NCI-H82 treated with DMSO at 0.1 percent for 48 hours (cell line): ENCODE data around the gene PSMD13.
"Not testable (repeated sequence)": the region's sequence is repeated elsewhere in the genome, so short reads cannot be mapped to it uniquely, and the experiment has no call there.

ENCODE experiments used
- DNase-seq: peaks from one replicate; lab custom pipeline; 2025; ENCODE audit not compliant: unreplicated experiment; lab: John Stamatoyannopoulos, UW

PSMD13 gene

DNA sequence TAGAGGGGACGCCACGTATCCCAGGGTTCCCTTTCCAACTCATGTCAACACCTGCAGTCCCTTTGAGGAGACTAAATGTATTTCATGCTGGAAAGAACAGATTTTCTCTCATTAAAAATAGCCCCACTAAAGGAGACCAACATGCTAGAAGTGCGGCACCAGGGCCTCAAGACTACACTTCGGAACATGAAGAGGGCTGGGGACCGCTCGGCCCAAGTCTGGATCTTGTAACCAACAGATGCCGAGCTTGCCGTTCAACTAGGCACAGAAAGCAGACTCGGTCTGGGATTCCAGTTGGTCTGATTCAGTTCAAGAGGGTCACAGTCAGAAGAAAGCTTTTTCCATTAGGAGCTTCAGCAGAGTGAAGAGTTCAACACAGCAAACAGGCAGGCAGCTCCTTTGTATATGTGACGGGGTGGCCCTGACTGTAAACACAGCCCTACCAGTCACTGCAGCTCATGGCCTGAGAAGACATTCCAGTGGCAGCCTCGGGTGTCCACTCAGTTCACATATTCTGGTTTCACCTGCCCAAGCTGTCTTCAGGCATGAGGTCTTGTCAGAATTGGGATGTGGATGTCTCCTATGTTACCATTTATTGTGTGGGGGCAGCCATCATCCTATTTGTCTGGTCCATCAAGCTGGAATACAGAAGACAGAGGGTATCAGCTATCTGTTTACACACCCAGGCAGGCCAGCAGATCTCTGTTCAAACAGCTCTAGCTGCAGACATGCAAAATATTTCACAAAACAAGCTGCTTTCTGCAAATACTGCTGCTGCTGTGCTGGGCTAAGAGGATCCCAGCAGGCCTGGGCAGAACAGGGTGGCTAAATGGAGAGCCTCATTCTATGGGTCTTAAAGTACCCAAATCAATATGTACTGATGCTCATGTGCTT lies 20.4 kb upstream of the PSMD13 start:
- DNase-seq: no peak

DNA sequence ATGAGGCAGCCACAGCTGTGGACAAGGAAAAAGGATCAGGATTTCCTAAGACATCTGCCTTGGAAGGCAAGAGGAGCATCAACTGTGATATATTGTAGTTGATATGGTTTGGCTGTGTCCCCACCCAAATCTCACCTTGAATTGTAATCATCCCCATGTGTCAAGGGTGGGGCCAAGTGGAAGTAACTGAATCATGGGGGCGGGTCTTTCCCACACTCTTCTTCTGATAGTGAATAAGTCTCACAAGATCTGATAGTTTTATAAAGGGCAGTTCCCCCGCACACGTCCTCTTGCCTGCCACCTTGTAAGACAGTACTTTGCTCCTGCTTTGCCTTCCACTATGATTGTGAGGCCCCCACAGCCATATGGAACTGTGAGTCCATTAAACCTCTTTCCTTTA lies 19.1 kb upstream of the PSMD13 start:
- no peak for DNase-seq

DNA sequence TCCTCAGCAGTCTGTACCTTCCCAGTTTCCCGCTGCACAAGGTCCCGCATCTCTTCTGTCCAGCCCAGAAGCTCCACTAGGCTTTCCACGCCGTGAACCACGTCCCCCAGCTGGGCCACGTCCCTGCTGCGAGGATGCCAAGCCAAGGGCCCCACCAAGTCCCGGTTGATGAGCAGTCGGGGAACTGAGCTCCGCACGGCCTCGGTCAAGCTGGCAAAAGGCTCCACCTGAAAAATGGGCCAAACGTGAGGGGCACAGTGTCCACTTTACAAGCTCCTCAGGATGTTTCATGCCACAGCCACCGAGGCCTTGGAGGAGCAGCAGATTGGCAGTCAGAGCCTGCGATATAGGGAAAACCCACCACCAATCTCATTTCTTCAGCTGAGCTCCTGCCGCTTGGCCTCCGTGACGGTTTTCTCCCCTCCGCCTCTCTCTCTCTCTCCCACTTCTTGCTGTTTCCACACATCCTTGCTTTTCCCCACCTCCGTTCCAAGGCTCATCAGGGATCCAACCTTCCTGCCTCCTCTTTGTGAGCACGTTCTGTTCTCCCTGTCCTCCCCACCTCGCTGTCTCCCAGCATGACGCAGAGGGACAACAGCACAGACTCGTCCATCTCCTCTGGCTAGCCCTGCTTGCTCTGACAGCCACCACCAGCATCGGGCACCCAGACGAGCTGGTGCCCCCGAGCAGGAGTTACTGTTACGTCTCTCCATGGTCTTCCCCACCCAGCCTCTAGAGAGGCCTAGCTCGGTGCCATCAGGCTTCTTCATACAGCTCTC lies 17.8 kb upstream of the PSMD13 start:
- DNase-seq: no peak

DNA sequence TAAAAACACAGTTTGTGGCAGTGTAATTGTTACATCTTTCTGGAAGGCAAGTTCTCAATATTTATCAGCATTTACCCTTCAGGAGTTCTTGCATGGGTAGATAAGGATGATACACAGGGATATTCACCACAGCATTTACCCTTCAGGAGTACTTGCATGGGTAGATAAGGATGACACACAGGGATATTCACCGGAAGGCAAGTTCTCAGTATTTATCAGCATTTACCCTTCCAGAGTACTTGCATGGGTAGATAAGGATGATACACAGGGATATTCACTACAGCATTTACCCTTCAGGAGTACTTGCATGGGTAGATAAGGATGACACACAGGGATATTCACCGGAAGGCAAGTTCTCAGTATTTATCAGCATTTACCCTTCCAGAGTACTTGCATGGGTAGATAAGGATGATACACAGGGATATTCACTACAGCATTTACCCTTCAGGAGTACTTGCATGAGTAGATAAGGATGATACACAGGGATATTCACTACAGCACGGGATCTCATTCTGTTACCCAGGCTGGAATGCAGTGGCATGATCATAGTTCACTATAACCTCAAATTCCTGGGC lies 16.0 kb upstream of the PSMD13 start:
- DNase-seq: not testable (repeated sequence)

GRCh38 chr11:221539-221938 lies 15.2 kb upstream of the PSMD13 start:
- no peak for DNase-seq

GRCh38 chr11:221998-222789 lies 14.6 kb upstream of the PSMD13 start:
- DNase-seq: no peak

GRCh38 chr11:223026-223789 lies 13.6 kb upstream of the PSMD13 start:
- no peak for DNase-seq

DNA sequence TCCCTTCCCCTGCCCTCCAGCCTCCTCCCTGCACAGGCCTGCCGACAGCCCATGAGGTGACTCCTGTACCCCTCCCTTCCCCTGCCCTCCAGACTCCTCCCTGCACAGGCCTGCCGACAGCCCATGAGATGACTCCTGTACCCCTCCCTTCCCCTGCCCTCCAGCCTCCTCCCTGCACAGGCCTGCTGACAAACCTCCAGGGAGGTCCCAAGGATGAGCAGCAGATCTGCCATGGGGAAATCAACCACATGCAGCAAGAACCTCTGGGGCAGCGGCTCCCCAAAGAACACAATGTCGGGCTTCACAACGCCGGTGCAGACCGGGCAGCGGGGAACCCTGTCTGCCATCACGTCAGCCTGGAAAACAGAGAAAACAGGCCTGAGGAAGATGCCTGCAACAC lies 12.9 kb upstream of the PSMD13 start:
- DNase-seq: no peak

GRCh38 chr11:224424-224823 lies 12.4 kb upstream of the PSMD13 start:
- no peak for DNase-seq

- DNase-seq: peak; percentile 72
Measured at GRCh38 chr11:225734-226453, 10.9 kb upstream of the PSMD13 start.

DNA sequence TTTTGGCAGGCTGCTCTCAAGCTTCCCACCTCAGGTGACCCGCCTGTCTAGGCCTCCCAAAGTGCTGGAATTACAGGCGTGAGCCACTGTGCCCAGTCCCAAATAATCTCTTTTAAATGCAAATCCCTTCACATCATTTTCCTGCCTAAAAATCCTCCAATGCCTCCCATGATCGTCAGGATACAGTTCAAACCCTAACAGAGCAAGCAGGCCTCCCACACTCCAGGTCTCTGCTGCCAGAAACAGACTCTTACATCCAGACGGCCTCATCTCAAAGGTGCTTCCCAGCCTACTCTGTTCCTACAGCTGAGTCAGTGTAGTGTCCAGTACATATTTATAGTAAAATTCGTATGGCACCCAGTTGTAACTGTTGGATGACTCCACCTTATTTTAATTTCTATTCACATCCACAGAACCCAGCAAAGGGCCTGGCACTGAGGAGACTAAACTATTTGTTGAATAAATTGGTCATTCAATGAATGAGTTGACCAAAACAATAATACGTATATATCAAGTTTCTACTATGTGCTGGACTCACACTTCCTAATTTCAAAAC lies 8.9 kb upstream of the PSMD13 start:
- peak; percentile 12 for DNase-seq

DNA sequence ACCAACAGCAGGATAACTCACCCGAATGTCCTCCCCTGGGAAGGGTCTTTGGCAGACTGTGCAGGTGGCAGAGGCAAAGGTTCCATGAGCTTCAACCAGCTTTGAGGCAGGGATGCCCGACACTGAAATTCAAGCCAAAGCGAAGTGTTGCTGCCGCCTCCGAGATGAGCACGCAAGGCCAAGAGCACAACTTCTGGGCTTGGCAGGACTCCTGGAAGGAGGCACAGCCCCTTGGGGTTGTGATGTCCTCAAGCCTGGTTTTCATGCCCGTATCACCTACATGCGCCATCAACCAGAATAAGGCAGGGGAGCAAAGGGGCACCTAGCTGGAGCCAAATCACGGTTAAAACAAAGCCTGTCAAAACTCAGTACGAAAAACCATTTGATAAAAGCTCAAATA lies 6.3 kb upstream of the PSMD13 start:
- no peak for DNase-seq

GRCh38 chr11:232783-233565 lies 3.8 kb upstream of the PSMD13 start:
- no peak for DNase-seq

DNA sequence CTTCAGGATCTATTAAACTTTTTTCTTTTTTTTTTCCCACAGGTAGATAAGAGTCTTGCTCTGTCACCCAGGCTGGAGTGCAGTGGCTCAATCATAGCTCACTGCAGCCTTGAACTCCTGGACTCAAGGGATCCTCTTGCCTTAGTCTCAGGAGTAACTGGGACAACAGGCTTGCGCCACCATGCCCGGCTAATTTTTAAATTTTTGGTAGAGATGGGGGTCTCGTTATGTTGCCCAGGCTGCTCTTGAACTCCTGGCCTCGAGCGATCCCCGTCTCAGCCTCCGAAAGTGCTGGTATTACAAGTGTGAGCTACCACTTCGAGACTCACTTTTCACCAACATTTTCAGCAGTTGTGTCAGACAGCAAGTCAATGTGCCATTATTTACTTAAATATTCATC lies 1.6 kb upstream of the PSMD13 start:
- no peak for DNase-seq

GRCh38 chr11:235609-235996 lies 1.2 kb upstream of the PSMD13 start:
- DNase-seq: no peak

DNA sequence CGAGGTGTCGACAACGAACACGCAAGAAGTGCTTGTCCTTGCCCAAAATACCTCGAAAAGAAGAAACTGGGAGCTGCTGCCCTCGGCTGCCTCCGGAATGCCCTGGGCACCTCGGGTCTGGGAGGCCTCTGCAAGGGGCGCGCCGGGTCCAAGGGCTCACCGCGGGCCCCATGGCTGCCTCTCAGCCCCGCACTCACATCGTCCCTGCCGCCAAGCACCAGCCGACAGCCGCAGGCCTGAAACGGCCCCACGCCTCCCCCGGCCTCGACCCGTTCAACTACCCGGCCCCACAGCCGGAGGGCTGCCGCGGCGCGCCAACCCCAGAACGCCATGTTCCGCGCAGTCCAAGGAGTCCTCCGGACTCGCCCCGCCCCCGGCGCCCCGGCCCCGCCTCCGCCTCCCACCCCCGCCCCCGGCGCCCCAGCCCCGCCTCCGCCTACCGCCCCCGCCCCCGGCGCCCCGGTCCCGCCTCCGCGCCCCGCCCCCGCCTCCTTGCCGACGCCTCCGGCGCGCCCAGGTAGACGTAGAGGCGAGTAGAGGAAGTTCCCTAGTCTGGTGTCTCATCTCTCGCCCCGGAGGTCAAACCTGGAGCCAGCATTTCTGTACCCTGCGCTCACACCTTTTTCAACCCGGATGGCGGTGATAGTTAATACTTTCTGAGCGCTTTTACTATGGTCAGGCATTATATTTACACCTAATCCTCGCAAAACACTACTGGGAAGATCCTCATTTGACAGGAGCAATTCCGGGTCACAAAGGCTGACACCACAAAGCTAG lies 591 bp upstream of the PSMD13 start, which contains the start of gene SIRT3:
Gene SIRT3 (minus strand): TSS at position 346 of the 777 bp plus-strand sequence. CDS start 14 bp downstream, at position 332.
- DNase-seq: peak; percentile 42

DNA sequence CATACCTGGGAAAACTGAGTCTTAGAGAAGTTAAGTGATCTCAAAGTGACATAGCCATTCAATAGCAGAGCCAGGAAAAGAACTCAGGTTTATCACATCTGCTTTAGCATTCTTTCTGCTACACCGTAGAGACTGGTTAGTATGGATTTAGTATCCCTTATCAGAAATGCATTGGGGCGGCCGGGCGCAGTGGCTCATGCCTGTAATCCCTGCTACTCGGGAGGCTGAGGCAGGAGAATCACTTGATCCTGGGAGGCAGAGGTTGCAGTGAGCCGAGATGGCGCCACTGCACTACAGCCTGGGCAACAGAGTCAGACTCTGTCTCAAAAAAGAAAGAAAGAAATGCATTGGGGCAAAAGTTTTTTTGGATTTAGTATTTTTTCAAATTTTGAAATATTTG lies 1.6 kb downstream of the PSMD13 start:
- DNase-seq: not testable (repeated sequence)

- no peak for DNase-seq
Measured at GRCh38 chr11:240315-240714, 3.5 kb downstream of the PSMD13 start.
